ENCODE data around the gene ANO7.

DNA sequence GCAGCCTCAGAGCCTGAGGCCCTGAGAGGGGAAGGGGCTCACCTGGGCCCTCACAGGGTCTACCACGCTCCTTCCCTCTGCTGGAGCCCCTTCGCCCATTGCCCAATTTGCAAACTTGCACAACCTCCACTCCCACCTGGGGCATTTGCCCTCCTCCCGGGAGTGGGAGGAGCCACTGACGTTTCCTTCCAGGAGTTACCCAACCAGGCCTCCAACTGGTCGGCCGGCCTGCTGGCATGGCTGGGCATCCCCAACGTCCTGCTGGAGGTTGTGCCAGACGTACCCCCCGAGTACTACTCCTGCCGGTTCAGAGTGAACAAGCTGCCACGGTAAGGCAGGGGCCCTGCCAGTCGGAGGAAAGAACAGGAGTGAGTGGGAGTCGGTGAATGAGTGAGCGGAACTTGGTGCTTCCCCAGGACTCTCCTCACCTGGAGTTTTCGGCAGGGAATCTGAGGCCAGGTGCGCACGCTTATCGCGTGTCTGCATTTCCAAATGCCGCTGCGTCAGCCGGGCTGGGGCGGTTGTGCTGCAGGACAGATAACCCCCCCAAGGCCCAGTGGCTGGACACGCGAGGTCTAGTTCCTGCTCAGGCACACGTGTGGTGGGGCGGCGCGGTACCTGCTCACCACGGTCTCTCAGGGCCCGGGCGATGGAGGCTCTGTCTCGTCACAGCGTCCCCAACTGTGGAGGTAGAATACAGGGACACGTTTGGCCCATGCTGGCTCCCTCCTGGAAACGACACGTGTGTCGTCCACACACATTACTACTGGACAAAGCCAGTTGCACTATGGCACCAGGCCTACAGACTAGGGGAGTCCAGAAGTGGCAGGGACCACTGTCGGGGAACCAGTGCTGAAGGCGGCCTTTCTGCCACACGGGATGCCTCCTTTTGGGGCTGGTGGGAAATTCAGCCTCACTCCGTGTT is 11.7 kb downstream of the ANO7 start:
- no peak for TF ChIP-seq POLR2AphosphoS5 (IDR thresholded peaks at IDR 0.05; ENCODE audit: low read depth, low read length)
- TF ChIP-seq, protein P1, sequence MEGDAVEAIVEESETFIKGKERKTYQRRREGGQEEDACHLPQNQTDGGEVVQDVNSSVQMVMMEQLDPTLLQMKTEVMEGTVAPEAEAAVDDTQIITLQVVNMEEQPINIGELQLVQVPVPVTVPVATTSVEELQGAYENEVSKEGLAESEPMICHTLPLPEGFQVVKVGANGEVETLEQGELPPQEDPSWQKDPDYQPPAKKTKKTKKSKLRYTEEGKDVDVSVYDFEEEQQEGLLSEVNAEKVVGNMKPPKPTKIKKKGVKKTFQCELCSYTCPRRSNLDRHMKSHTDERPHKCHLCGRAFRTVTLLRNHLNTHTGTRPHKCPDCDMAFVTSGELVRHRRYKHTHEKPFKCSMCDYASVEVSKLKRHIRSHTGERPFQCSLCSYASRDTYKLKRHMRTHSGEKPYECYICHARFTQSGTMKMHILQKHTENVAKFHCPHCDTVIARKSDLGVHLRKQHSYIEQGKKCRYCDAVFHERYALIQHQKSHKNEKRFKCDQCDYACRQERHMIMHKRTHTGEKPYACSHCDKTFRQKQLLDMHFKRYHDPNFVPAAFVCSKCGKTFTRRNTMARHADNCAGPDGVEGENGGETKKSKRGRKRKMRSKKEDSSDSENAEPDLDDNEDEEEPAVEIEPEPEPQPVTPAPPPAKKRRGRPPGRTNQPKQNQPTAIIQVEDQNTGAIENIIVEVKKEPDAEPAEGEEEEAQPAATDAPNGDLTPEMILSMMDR (IDR thresholded peaks at IDR 0.05 in 2 of 3, conservative IDR thresholded peaks at IDR 0.05 in 1 of 3; ENCODE audit: borderline replicate concordance in 1 of 3, insufficient read depth in 1 of 3, low read depth in 2 of 3, low read length in 2 of 3): no peak
- TF ChIP-seq SIN3A (IDR thresholded peaks at IDR 0.05; ENCODE audit: low read depth): no peak
- TF ChIP-seq, protein P2, sequence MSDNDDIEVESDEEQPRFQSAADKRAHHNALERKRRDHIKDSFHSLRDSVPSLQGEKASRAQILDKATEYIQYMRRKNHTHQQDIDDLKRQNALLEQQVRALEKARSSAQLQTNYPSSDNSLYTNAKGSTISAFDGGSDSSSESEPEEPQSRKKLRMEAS (IDR thresholded peaks at IDR 0.05): no peak
- TF ChIP-seq EGR1 (IDR thresholded peaks at IDR 0.05; ENCODE audit: low read depth): no peak
